CD4-positive, alpha-beta T cell treated with Interleukin-6 at 100 ng/mL for 8 hours (primary cell): ENCODE measurements around the gene MYO5A.
"Not testable (repeated sequence)": the region's sequence is repeated elsewhere in the genome, so short reads cannot be mapped to it uniquely, and the experiment has no call there.

Source experiments
- DNase-seq: peaks from one replicate; pipeline ENCODE4 v3.0.0-alpha.2; 2020; ENCODE audit warnings: mixed read lengths, low spot score

Gene MYO5A

GRCh38 chr15:52288986-52289385, 239.7 kb downstream of the MYO5A start:
- no peak for DNase-seq

- DNase-seq, result no peak
These were observed 240.4 kb downstream of the MYO5A start for GRCh38 chr15:52288051-52288942.

GRCh38 chr15:52287114-52287513, 241.6 kb downstream of the MYO5A start:
- DNase-seq, result no peak

DNA sequence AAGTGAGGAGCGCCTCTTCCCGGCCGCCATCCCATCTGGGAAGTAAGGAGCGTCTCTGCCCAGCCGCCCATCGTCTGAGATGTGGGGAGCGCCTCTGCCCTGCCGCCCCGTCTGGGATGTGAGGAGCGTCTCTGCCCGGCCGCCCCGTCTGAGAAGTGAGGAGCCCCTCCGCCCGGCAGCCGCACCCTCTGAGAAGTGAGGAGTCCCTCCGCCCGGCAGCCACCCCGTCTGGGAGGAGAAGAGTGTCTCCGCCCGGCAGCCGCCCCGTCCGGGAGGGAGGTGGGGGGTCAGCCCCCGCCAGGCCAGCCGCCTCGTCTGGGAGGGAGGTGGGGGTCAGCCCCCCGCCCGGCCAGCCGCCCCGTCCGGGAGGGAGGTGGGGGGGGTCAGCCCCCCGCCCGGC, 242.7 kb downstream of the MYO5A start:
- not testable (repeated sequence) for DNase-seq

- DNase-seq, result no peak
These were observed 244.5 kb downstream of the MYO5A start for GRCh38 chr15:52284164-52284563.

GRCh38 chr15:52283281-52283680, 245.4 kb downstream of the MYO5A start:
- no peak for DNase-seq

DNA sequence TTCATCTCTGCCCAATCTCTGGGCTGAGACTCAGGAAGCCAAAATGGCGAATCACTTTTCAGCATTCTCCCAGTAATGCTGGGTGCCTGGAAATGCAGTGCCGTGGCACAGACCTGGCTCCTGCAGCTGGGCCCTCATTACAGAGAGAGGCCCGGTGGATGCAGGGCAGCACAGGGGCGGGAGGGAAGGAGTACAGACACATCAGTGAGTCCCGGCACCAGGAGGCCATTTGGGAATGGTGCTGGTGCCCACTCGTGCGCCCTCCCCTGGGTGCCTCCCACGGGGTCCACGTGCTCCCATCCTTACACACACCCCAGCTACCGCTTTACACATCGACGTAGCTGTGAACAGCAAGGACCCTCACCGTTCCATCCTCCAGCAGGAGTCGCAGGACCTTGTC, 246.3 kb downstream of the MYO5A start:
- no peak for DNase-seq

GRCh38 chr15:52281085-52282035, 247.3 kb downstream of the MYO5A start:
- DNase-seq, result no peak

DNA sequence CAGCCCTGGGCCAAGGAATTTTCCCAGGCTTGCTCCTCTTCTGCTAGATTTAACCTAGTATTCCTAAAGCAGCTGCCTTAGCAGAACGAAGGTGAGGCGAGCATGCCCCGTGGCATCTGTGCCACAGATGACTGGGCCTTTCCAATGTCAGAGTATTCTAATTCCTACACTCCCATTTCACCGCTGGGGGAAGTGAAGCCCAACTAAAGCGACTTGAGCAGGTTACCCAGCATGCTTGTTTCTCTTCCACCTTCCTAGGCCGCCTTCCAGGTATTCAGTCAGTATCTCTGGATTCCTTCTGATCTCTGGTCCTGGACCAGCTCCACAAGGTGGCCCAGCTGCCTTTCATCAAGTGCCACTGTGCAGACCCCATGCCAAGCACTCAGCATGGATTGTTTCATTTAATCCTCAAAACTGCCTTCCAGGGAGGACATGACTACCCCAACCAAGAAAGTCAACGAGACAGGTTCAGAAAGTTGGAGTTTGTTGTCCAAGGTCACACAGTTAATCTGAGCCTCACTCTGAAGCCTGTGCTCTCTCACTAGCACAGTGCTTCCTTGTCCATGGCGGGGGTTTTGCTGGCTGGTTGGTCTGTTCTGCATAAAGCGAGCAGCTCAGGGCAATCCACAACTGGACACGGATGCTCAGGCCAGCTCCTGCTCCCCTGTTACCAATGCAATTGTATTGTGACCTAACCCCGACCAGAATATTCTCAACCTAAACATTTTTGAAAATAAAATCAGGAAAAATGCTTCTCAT, 248.2 kb downstream of the MYO5A start:
- DNase-seq, result no peak

DNA sequence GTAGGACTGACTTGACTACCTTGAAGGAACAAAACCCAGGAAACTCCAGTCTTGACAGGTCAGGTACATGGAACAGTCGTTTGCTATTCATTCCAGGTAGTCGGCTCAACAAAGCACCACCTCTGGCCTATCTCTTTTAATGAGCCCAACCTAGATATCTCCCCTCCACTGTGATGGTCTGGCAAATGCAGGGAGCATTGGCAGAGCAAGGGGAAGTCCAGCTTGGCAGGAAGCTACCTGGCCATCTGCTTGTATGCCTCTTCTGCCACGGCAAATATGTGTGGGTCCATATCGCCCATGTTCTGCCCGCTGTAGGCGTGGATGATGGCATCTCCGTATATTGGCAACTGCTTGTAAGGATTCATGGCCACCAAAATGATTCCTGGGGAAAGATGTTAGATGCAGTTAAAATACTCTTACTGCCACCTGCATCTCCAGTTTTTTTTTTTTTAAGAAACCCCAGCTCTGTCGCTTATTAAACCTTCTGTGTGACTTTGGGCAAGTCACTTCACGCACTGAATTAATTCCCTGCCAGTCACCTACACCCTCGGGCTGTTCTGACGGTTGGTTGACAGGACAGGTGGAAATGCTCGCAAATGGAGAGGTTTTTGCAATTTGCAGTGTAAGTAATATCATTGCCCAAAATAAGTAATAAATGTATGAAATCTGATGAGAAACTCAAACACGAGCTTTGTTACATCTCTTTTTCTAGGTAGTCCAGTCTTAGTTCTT, 249.9 kb downstream of the MYO5A start:
- DNase-seq, result no peak

GRCh38 chr15:52278135-52278534, 250.5 kb downstream of the MYO5A start:
- DNase-seq, result no peak

DNA sequence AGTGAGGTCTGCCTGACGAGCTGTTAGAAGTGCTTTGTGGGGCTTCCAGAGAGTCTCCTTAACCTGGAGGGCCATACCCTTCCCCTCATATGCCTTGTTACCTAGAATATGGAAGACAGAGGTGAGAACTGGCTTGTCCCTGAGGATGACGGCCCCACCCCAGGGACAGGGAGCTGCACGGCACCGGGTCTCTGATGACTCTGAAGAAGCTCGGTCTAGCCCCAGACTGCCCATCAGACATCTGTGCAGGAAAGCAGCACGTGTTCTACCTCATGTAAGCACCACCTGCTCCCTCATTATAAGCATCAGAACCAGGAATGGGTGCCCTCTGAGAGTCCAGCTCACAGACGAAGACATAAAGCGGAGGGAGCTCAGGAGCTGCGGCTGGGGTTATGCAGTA, 251.1 kb downstream of the MYO5A start:
- DNase-seq, result no peak

DNA sequence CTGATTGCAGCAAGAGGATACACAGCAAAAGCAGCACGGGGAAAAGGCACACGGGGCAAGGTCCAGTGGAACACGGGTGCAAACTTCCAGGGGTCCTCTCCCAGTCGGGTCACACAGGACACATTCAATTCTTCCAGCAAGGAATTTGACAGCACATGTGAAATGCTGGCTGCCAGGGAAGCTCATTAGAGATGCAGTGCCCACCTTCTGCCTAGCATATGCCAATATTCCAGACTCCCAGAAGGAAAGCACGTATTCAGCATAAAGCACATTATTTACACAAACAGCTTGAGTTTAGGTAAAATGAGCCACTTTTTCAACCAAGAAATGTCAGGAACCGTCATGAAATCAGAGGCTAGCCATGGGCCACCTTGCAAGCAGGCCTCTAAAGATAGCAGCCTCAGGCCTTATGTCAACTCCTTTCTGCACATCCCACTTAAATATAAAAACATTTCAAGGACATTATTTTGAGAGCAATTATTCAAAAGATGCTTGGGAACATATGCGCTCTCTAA, 252.4 kb downstream of the MYO5A start:
- no peak for DNase-seq

- DNase-seq, result no peak
These were observed 265.0 kb downstream of the MYO5A start for GRCh38 chr15:52263563-52264282.

DNA sequence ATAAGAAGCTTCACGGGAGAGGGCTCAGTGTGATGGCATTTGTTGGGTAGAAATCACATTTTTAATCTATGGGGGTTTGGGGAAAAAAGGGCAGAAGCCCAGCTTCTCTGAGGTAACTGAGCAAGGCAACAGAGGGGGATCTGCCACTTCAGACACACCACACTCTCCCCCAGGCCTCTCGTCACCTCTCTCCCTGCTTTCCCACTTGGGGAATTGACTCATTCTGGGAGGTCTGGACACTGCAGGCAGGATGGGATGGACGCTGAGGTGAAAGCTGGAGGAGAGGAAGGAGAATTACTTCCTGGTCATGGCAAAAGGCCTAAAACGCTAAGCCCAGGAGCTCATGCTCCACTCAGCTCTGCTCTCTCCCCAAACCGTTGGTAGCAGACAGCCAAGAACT, 266.3 kb downstream of the MYO5A start:
- DNase-seq, result no peak

GRCh38 chr15:52261498-52262242, 267.0 kb downstream of the MYO5A start:
- peak; percentile 52 for DNase-seq

- no peak for DNase-seq
These were observed 267.7 kb downstream of the MYO5A start for GRCh38 chr15:52261026-52261425.

- no peak for DNase-seq
These were observed 269.2 kb downstream of the MYO5A start for GRCh38 chr15:52259503-52259902.

DNA sequence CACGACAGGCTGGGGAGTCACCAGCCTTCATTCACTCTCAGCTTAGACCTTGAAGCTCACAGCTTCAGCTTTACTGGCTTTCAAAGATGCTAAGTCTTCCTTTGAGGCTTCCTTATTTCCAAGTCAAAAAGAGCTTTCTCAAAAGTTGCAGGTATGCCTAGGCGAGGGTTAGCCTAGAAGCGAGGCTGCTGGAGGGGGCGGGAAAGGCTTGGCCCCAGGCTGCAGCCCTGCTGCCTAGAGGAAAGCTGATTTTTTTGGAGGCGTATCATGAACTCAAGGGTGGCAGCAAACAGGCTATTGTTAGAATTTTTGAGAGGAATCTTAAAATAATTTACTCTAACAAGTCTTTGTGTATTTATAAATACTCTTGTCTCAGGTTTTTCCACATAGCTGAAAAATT, 270.2 kb downstream of the MYO5A start:
- DNase-seq, result no peak

GRCh38 chr15:52257734-52258062, 271.0 kb downstream of the MYO5A start:
- no peak for DNase-seq
